K562 (cell line): Measurements from ENCODE around the gene ZNF669. TPM values are rescaled to one million over a fixed set of nuclear protein-coding genes. Genes with fewer than 3 reads are reported as not detected.

Experiments
- COPS2 ChIP-seq: fragments of 450-650 bp; conservative IDR thresholded peaks from 2 replicates; pipeline ENCODE4 v1.6.1; 2016; ENCODE audit warnings: mild to moderate bottlenecking, moderate library complexity
- E2F6 ChIP-seq, 2 experiments: IDR thresholded peaks; 2 replicates each; pipeline ENCODE4 v1.6.1; 2011; ENCODE audit warnings: borderline replicate concordance in 1 of 2, control low read depth in 1 of 2, low read depth in 1 of 2, low read length in 1 of 2, mild to moderate bottlenecking in 1 of 2, mixed read lengths in 1 of 2, moderate library complexity in 1 of 2; ENCODE audit not compliant: insufficient read depth in 1 of 2, insufficient read length in 1 of 2, poor library complexity in 1 of 2, severe bottlenecking in 1 of 2; ENCODE audit errors: extremely low read depth in 1 of 2
- NR2C1 ChIP-seq, 2 experiments: fragments of 450-650 bp; IDR thresholded peaks; 2 replicates each; pipeline ENCODE4 v1.6.1; 2017; ENCODE audit warnings: mild to moderate bottlenecking in 2 of 2, antibody characterized with exemption in 1 of 2, inconsistent platforms in 1 of 2, missing compliant biosample characterization in 1 of 2, missing genetic modification characterization in 1 of 2
- PATZ1 ChIP-seq: fragments of 250-450 bp; sonication (Bioruptor Pico); IDR thresholded peaks from 2 replicates; pipeline ENCODE4 v1.5.0; 2020; ENCODE audit warnings: mild to moderate bottlenecking, borderline replicate concordance
- PHB2 ChIP-seq: fragments of 450-650 bp; IDR thresholded peaks from 2 replicates; pipeline ENCODE4 v1.6.1; 2017; ENCODE audit warnings: low read depth
- RFX5 ChIP-seq: IDR thresholded peaks from 2 replicates; pipeline ENCODE4 v1.6.1; 2011; ENCODE audit warnings: low read depth, mild to moderate bottlenecking, improper control_type of control experiment, low read length
- RREB1 ChIP-seq: fragments of 250-450 bp; sonication (Bioruptor Pico); IDR thresholded peaks from 2 replicates; pipeline ENCODE4 v1.4.0; 2020
- SETDB1 ChIP-seq: IDR thresholded peaks from one replicate; pipeline ENCODE4 v1.6.1; 2012; ENCODE audit warnings: low read length, control low read depth, inconsistent platforms
- ZFPM2 ChIP-seq: fragments of 250-450 bp; sonication (Bioruptor Pico); IDR thresholded peaks from 2 replicates; pipeline ENCODE4 v1.5.1; 2022; ENCODE audit warnings: mild to moderate bottlenecking
- ZNF77 ChIP-seq: fragments of 250-450 bp; sonication (Bioruptor Pico); IDR thresholded peaks from 2 replicates; pipeline ENCODE4 v1.5.0; 2020
- polyA plus RNA-seq, 8 experiments: library from polyadenylated mRNA; depleted of rRNA in 4 of 8; stranded (reverse) in 5 of 8; unstranded in 3 of 8; fragments of >200 nt; fragmentation: Nextera tagmentation in 2 of 8; fragmentation: Illumina TruSeq in 1 of 8; extraction: Ambion mirVana in 2 of 8; extraction: Trizol in 1 of 8; gene quantifications; 2 replicates each; pipeline versions ENCODE4 v1.2.1 to v1.2.3, GENCODE V29; 2011 to 2014; ENCODE audit warnings: inconsistent platforms in 1 of 8, missing spikeins in 1 of 8
- total RNA-seq, 7 experiments: library from RNA; depleted of rRNA in 6 of 7; stranded (reverse); fragments of >200 nt in 6 of 7; fragmentation: Illumina TruSeq in 2 of 7; extraction: Trizol in 2 of 7; gene quantifications; 2 replicates each; pipeline versions ENCODE4 v1.2.1 to v1.2.3, GENCODE V29; 2011 to 2021; ENCODE audit warnings: low replicate concordance in 1 of 7
- TF ChIP-seq, protein P1 (sequence below): IDR thresholded peaks from 3 replicates; pipeline ENCODE4 v1.6.1; 2011; ENCODE audit warnings: borderline replicate concordance, mild to moderate bottlenecking, moderate library complexity; ENCODE audit not compliant: insufficient read length; ENCODE audit errors: extremely low read depth
- TF ChIP-seq, protein P2 (sequence below): fragments of 250-450 bp; sonication (Bioruptor Pico); IDR thresholded peaks from 2 replicates; pipeline ENCODE4 v1.5.0; 2020; ENCODE audit warnings: mild to moderate bottlenecking

Gene ZNF669
- total and polyA plus RNA-seq, 9 of the 15 experiments (the other 6 are each of a cell fraction or from before 2014, with no cell fraction given), result 5.3 to 18.3 (median 10.2) TPM

DNA sequence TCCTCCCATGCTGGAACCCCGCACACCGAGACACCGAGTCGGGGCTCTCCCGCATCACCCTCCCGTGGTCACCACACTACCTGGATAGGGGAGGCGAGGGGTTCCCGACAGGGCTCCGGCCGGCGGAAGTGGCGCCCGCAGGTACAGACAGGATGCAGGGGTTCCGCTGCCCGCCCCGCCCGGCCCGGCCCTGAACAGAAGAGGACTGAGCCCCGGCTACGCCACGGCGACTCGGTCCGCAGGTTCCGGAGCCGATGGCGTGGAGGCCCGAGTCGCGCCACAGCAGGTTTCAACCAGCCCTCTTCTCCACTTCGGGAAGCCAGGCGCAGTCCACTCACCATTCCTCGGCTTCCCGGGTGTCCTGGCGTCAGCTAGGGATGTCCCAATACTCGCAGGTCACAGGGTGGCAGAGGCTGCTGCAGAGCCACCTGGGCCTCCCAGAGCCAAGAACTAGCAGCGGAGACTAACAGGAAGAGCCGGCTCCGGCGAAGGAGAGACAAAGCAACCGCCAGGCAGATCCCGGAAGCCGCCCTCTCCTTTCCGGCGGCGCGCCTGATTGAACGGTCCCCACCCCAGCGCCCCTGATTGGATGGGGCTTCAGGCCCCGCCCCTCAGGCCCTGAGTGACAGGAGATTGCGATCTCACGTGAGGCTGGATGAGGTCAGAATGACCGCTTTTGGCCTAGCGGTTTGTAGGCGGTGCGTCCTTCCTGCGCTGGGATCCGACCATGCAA is at the start of gene ZNF669 (continued):
- no peak for TF ChIP-seq PATZ1 (CRISPR knock-in tag)
- TF ChIP-seq, protein P1, sequence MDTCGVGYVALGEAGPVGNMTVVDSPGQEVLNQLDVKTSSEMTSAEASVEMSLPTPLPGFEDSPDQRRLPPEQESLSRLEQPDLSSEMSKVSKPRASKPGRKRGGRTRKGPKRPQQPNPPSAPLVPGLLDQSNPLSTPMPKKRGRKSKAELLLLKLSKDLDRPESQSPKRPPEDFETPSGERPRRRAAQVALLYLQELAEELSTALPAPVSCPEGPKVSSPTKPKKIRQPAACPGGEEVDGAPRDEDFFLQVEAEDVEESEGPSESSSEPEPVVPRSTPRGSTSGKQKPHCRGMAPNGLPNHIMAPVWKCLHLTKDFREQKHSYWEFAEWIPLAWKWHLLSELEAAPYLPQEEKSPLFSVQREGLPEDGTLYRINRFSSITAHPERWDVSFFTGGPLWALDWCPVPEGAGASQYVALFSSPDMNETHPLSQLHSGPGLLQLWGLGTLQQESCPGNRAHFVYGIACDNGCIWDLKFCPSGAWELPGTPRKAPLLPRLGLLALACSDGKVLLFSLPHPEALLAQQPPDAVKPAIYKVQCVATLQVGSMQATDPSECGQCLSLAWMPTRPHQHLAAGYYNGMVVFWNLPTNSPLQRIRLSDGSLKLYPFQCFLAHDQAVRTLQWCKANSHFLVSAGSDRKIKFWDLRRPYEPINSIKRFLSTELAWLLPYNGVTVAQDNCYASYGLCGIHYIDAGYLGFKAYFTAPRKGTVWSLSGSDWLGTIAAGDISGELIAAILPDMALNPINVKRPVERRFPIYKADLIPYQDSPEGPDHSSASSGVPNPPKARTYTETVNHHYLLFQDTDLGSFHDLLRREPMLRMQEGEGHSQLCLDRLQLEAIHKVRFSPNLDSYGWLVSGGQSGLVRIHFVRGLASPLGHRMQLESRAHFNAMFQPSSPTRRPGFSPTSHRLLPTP, result no peak
- no peak for TF ChIP-seq PHB2
- TF ChIP-seq COPS2, result no peak
- peak; percentile 36; the same call in 1 of the 2 replicates for TF ChIP-seq NR2C1 (IDR thresholded peaks at IDR 0.05)
- TF ChIP-seq NR2C1 (tag; IDR thresholded peaks at IDR 0.05), result peak; percentile 66; the same call in 1 of the 2 replicates
- no peak for TF ChIP-seq SETDB1
- TF ChIP-seq ZFPM2 (CRISPR knock-in tag), result no peak
- TF ChIP-seq, protein P2, sequence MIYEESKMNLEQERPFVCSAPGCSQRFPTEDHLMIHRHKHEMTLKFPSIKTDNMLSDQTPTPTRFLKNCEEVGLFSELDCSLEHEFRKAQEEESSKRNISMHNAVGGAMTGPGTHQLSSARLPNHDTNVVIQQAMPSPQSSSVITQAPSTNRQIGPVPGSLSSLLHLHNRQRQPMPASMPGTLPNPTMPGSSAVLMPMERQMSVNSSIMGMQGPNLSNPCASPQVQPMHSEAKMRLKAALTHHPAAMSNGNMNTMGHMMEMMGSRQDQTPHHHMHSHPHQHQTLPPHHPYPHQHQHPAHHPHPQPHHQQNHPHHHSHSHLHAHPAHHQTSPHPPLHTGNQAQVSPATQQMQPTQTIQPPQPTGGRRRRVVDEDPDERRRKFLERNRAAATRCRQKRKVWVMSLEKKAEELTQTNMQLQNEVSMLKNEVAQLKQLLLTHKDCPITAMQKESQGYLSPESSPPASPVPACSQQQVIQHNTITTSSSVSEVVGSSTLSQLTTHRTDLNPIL (CRISPR knock-in tag), result no peak
- no peak for TF ChIP-seq RREB1 (CRISPR knock-in tag)
- peak; percentile 53 to 61 for TF ChIP-seq E2F6 (IDR thresholded peaks at IDR 0.05; ENCODE audit: borderline replicate concordance in 1 of 2, extremely low read depth in 1 of 2, insufficient read depth in 1 of 2, insufficient read length in 1 of 2, low read depth in 1 of 2, low read length in 1 of 2, poor library complexity in 1 of 2, severe bottlenecking in 1 of 2)
- TF ChIP-seq RFX5, result no peak
- no peak for TF ChIP-seq ZNF77 (CRISPR knock-in tag)
